Tibial artery (tissue), 4 donors: ENCODE results near the gene ERBB2.

Experiments
- DNase-seq, 2 donors: peaks; one replicate each; pipeline ENCODE4 v3.0.0-alpha.2; 2019
- H3K27ac ChIP-seq, 2 donors: fragments of 200-600 bp; sonication (generic) in 1 of 2; 1 replicate in 1 of 2; 2 replicates in 1 of 2; pipeline ENCODE4 v1.5.1; 2018 to 2019; ENCODE audit warnings: mild to moderate bottlenecking in 1 of 2
- H3K27me3 ChIP-seq, 2 donors: fragments of 200-600 bp; sonication (generic) in 1 of 2; one replicate each; pipeline versions ENCODE4 v1.5.1 to v1.6.0; 2016 to 2019
- H3K36me3 ChIP-seq, 3 donors: fragments of 200-600 bp; sonication (generic) in 2 of 3; one replicate each; pipeline ENCODE4 v1.5.1; 2016 to 2019; ENCODE audit warnings: mild to moderate bottlenecking in 2 of 3
- H3K4me1 ChIP-seq, 4 donors: fragments of 200-600 bp; sonication (generic) in 2 of 4; 1 replicate in 3 of 4; 2 replicates in 1 of 4; pipeline ENCODE4 v1.5.1; 2016 to 2019
- H3K4me3 ChIP-seq, 2 donors: fragments of 200-600 bp; sonication (generic) in 1 of 2; 1 replicate in 1 of 2; 2 replicates in 1 of 2; pipeline ENCODE4 v1.5.1; 2018 to 2019; ENCODE audit warnings: mild to moderate bottlenecking in 2 of 2
- H3K9me3 ChIP-seq, 3 donors: fragments of 200-600 bp; sonication (generic) in 1 of 3; one replicate each; pipeline ENCODE4 v1.5.1; 2016 to 2019
- intact Hi-C: fragments of 100-400 bp; cut with DNase I; formaldehyde crosslinking; loops from one replicate; pipeline ENCODE4 v1.15.0; 2023; ENCODE audit warnings: low total_unique reads
- TF ChIP-seq, protein P1 (sequence below), 2 experiments: fragments of 200-600 bp in 1 of 2; fragments of 450-650 bp in 1 of 2; IDR thresholded peaks; one replicate each; pipeline ENCODE4 v1.5.1; 2017 to 2019; ENCODE audit warnings: antibody characterized with exemption in 2 of 2, mild to moderate bottlenecking in 1 of 2, moderate library complexity in 1 of 2

The ERBB2 gene

DNA sequence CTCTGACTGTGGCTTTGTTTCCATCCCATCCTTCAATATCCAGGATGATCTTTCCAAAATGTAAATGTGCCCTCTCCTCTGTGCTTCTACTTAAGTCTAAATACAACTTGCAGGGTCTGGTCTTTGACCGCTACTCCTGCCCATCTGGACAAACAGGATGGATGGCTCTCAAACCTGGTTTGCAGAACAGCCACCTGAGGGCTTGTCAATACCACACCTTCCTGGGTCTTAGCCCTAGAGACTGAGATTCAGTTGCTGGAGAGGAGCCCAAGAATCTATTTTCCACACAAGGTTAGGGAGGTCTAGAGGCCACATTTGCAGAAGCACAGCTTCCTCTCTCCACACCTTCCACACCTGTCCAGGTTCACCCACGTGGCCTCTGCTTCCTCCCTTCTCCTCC, 36.0 kb downstream of the ERBB2 start:
- peaks cover 6 to 30% (median 25%) of the 10 kb centered on the region in 4 donors for H3K4me1 ChIP-seq
- no peaks in the 10 kb centered on the region for H3K9me3 ChIP-seq
- DNase-seq: no peak
- TF ChIP-seq, protein P1, sequence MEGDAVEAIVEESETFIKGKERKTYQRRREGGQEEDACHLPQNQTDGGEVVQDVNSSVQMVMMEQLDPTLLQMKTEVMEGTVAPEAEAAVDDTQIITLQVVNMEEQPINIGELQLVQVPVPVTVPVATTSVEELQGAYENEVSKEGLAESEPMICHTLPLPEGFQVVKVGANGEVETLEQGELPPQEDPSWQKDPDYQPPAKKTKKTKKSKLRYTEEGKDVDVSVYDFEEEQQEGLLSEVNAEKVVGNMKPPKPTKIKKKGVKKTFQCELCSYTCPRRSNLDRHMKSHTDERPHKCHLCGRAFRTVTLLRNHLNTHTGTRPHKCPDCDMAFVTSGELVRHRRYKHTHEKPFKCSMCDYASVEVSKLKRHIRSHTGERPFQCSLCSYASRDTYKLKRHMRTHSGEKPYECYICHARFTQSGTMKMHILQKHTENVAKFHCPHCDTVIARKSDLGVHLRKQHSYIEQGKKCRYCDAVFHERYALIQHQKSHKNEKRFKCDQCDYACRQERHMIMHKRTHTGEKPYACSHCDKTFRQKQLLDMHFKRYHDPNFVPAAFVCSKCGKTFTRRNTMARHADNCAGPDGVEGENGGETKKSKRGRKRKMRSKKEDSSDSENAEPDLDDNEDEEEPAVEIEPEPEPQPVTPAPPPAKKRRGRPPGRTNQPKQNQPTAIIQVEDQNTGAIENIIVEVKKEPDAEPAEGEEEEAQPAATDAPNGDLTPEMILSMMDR (IDR thresholded peaks at IDR 0.05): no peak
- no peak overlapping the region for H3K4me3 ChIP-seq
- intact Hi-C loops: no loop called here
- peaks cover 11 to 54% of the 10 kb centered on the region in 2 donors for H3K27me3 ChIP-seq
- H3K36me3 ChIP-seq: no peaks in the 10 kb centered on the region
- no peak overlapping the region for H3K27ac ChIP-seq

DNA sequence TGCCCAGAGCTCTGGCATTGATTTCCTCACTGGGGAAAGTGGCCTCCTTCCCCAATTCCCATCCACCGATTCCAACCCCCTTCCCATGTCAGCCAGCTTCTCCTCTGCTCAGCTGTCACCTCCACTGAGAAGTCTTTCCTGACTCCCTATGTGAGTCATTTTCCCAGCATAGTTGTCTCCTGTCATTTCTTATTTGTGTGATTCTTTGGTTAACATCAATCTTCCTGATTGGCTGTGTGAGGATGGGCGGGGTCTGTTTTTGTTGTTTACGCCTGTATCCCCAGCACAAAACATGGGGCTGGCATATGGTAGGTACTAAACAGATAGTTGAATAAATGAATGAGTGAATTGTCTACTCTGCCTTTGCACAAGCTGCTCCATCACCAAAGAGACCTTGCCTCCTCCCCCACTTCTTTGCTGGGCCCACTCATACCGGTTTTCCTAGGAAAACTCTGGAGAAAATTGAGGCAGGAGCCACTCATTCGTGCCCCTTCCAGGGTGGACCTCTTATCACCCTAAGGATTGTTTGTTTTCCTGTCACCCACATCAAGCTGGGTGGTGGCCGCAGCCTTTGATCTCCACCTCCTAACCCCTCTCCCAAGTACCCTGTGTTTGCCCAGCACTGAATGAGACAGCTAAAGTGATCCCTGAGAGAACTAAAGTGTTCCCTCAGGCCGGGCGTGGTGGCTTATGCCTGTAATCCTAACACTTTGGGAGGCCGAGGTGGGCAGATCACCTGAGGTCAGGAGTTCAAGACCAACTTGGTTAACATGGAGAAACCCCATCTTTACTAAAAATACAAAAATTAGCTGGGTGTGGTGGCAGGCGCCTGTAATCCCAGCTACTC, 36.7 kb downstream of the ERBB2 start:
- TF ChIP-seq, protein P1 (IDR thresholded peaks at IDR 0.05): no peak
- Histone ChIP-seq H3K9me3 (no peaks in the 10 kb centered on the region), H3K27me3 (peaks cover 11 to 60% of the 10 kb centered on the region in 2 donors), H3K4me1 (peaks cover 6 to 34% (median 27%) of the 10 kb centered on the region in 4 donors), H3K36me3 (no peaks in the 10 kb centered on the region), H3K4me3 (no peak overlapping the region), H3K27ac (no peak overlapping the region)
- DNase-seq: no peak
- intact Hi-C loops: no loop called here

DNA sequence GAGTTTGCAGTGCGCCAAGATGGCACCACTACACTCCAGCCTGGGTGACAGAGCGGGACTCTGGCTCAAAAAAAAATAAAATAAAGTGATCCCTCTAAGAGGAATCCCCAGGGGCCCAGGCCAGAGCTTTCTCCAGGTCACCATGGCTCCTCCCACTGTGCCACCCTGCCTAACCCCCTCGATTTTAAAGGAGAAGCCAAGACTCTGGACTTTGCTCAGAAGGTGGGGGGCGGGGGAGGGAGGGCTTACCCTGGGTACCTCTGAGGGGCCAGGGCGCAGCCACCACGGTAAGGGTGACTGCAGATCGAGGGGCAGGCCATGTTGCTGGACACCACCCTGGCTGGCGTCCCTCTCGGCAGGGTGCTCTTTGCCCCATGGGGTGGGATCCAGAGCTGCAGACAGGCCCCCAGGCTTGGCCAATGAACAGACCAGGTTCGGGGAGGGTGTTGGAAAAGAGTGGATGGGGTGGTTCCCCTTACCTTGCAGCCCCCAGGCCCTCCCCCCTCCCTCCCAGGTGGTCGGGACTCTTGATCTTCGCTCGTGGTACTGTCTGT, 37.4 kb downstream of the ERBB2 start:
- Histone ChIP-seq H3K4me1 (peaks cover 6 to 38% (median 27%) of the 10 kb centered on the region in 4 donors), H3K4me3 (no peak overlapping the region), H3K27me3 (peaks cover 11 to 68% of the 10 kb centered on the region in 2 donors), H3K27ac (no peak overlapping the region), H3K9me3 (no peaks in the 10 kb centered on the region), H3K36me3 (peaks cover 0 to under 1% (median 0%) of the 10 kb centered on the region in 3 donors)
- no peak for DNase-seq
- TF ChIP-seq, protein P1 (IDR thresholded peaks at IDR 0.05): no peak
- intact Hi-C loops: no loop called here

DNA sequence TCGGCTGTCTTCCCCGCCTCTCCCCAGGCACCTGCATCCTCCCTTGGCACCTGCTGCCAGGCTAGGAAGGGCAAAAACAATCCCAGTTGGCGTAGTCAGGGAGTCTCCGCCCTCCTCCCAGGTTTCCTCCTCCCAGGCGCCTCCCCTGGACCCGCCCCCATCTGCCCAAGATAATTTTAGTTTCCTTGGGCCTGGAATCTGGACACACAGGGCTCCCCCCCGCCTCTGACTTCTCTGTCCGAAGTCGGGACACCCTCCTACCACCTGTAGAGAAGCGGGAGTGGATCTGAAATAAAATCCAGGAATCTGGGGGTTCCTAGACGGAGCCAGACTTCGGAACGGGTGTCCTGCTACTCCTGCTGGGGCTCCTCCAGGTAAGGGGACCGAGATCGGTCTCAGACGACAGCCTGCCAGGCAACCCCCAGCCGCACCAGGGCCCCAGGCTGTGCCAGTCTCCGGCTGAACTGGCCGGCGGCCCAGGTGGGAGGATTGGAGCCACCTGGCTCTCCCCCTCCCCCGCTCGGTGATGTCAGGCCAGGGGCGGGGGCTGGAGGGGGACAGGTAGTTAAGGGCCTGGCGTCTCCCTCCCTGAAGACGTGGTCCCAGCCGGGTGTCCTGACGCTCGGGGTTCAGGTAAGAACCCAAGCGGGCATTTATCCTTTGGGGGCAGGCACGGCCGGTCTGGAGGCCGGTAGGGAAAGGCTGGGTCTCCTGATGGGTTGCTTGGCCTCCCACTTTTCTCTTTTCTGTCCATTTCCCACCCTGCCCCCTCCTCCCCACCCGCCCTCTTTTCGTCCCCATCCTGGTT, 38.1 kb downstream of the ERBB2 start, which contains the start of gene GRB7:
Gene GRB7 (plus strand): TSS at position 179 of the 808 bp plus-strand sequence. CDS start 4,364 bp downstream, outside the sequence.
- peak within 1 kb of the TSS; percentile 14 to 29 for H3K4me3 ChIP-seq
- no peaks in the 10 kb centered on the region for H3K9me3 ChIP-seq
- no peak for DNase-seq
- peaks cover 11 to 74% of the 10 kb centered on the region in 2 donors for H3K27me3 ChIP-seq
- intact Hi-C loops: no loop called here
- peaks cover 0 to 7% (median 0%) of the 10 kb centered on the region in 3 donors for H3K36me3 ChIP-seq
- peaks cover 6 to 38% (median 27%) of the 10 kb centered on the region in 4 donors for H3K4me1 ChIP-seq
- TF ChIP-seq, protein P1 (IDR thresholded peaks at IDR 0.05): no peak
- H3K27ac ChIP-seq: no peak within 1 kb of the TSS

DNA sequence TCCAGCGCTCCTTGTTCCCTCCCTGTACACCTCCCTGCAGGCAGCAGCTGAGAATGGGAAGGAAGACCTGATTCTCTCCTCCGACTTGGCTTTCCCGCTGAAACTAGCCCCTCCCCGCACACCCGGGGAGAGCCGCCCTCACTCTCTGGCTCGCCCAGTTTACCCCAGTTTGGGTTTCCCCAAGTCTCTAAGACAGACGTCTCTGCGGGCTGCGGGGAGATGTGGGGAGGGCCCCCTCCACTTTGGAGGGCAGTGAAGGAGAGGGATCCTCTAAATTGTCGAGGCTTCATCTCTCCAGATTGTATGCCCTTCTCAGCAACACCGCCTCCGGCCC, 38.7 kb downstream of the ERBB2 start:
- intact Hi-C loops: no loop called here

More for the DNA sequence above, 38.7 kb downstream of the ERBB2 start:
- H3K9me3 ChIP-seq: no peaks in the 10 kb centered on the region
- peak overlapping the region; percentile 9 to 29 for H3K4me3 ChIP-seq
- DNase-seq: no peak
- TF ChIP-seq, protein P1 (IDR thresholded peaks at IDR 0.05): no peak
- no peak overlapping the region for H3K27ac ChIP-seq
- peaks cover 0 to 13% (median 0%) of the 10 kb centered on the region in 3 donors for H3K36me3 ChIP-seq
- peaks cover 6 to 38% (median 27%) of the 10 kb centered on the region in 4 donors for H3K4me1 ChIP-seq
- peaks cover 11 to 80% of the 10 kb centered on the region in 2 donors for H3K27me3 ChIP-seq
